ENCODE results near the gene SOX6.
"Not testable (repeated sequence)": the region's sequence is repeated elsewhere in the genome, so short reads cannot be mapped to it uniquely, and the experiment has no call there.

The SOX6 gene

DNA sequence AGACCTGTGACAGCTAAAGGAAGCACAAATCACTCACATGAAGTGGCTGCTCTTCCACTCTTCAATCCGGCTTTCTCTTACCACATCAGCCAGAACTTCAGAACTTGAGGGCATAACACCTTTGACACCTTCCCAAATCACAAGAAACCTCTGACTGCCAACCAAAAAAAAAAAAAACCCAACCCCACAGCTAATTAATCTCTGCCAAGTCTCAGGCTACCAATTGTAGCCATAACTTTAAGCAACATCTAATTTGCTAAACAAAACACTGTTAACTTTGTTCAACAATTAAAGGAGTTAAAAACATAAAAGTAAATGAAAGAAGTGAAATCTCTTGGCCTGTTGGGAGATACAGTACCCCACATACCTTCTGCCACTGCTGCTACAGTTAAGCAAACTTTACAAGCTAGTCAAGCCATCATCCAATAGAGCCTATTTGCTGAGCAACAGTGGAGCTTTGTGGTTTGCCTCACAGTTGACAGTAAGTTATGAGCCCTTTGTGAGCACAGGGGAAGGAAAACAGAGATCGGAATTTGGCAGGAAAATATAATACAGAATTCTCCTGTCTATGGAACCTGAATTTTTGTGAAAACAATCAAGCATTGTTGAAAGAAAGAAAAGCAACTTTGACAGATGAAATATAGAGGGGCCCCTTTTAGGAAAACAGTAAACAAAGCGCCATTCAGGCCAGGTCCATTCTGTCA is at the start of gene SOX6:
TSS of gene SOX6 (minus strand) at position 490 of the 704 bp plus-strand sequence. CDS start 15,298 bp downstream, outside the sequence.
- DNase-seq (ENCODE audit: low read depth in 3 of 3) = no peak

DNA sequence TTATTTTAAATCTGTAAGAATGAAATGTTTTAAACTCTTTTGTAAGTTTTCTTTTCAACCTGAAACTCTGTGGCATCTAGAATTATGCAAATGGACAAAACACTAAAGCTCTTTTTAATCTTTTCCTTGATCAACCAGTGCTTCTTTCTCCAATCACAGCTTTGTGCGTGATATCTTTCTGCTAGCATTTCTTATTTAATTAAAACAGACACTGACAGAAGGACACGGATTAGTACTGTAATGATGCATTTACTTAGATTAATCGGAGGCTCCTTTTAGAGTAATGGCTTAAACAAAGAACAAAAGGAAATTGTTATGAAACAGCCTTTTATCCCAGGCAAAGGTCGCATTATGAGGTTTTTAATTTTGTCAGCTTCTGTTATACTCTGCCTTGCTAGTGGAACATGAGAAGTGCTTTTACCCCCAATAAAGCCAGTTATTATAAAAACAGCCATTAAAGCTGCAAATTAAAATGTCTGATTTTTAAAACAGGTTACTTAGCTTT is 48.5 kb upstream of the SOX6 start:
- no peak for DNase-seq (ENCODE audit: low read depth in 3 of 3)

- DNase-seq (ENCODE audit: low read depth in 3 of 3) = no peak
These were observed 47.5 kb upstream of the SOX6 start for GRCh38 chr11:16403851-16404250.

DNA sequence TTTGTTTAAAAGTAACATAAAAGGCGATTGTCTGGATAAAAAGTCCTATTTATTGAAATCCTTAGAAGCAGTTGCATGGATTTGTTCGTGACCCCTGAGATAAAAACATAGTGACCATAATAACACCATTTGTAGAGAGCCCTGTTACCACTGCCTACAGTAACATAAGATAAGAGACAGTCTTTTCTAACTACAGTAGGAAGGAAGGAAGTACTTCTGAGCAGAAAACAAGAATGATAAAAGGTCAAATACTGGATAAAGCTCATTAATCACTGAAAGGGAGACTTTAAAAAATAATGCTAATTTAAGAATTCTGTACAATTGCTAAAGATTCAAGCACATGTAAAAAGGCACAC is 47.1 kb upstream of the SOX6 start:
- DNase-seq (ENCODE audit: low read depth in 3 of 3) = no peak

DNA sequence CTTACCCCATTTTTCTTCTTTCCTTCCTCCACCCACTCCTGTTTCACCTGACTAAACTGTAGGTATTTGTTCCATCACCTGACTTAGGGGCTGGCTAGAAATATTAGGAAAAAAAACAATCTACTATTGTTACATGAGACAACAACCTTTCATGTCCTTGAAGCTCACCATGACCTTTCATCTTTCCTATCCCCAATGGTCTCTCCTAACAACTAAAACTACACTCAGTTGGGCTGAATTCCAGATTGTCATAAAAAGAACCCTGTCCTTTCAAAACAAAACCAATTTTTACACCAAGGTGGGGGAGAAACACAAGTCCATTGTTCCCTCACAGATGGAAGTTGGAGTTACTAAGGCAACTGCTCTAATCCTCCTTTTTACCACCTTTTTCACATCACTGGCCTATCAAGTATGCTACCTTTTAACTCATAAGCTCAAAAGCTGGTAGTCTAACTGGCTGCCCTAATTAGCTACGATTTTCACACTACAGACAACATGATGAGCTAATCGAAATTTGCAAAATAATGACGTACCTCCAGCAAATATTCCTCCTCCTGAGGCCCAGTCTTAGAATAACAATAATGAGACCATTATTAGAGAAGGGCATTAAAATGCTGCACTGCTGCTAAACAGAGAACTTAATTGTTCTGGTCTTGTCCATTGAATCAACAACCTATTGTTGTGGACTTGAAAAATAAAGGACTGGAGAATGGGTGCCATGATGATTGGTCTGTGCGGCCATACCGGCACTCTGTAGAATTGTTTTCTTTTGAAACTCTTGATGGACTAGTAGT is 46.5 kb upstream of the SOX6 start:
- DNase-seq (ENCODE audit: low read depth in 3 of 3) = no peak

- DNase-seq (ENCODE audit: low read depth in 3 of 3) = no peak
These were observed 41.0 kb upstream of the SOX6 start for GRCh38 chr11:16397390-16397789.

DNA sequence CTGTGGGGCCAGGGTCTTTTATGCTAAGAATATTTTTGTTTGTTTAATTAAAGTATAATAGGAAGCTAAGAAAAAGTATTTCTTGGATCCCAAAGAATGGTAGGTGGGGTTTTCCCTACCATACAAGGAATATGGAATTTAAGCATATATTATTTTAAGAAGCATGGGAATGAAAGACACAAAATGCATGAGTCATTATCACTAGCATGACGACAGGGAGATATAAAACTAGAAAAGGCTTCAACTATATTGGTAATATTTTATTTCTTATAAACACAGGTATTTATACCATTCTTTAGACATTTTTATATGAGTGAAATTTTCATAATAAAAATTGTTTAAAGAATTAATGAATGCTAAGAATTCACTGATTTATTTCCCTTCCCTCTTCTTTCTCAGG is 39.3 kb upstream of the SOX6 start:
- no peak for DNase-seq (ENCODE audit: low read depth in 3 of 3)

DNA sequence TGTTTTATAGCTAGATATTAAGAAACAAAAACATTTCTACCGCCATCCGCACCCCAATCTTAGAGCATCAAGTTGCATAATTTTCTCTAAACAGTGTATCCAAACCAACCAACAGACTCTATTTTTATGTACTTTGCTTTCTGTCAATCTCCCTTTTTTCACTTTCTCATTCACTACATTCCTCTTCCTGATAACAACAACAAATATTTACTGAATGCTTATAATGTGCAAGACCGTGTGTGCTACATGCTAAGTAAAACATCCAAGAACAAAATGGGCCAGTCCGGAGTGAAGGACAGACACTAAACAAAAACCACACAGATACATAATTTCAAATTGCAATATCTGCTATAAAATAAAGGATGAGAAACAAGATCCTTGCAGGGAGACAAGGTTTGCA is 38.6 kb upstream of the SOX6 start:
- DNase-seq (ENCODE audit: low read depth in 3 of 3) = no peak

GRCh38 chr11:16393340-16393739 is 37.0 kb upstream of the SOX6 start:
- no peak for DNase-seq (ENCODE audit: low read depth in 3 of 3)

DNA sequence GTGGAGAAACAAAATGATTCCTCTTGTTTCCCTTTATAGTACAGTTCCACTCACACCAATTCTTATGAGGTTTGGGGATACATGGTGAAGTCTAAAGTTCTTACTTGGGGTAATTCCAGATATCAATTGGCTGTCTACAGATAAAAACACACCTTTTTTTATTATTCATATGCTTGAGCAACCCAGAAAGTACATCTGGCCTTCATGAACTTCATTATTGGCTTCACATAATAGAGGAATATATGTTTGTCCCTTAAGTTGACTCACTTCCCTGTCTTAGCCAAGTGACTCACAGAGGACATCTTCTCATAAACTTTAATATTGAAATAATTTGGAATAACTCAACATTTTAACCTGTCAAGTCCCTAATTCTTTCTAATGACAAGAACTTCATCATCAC is 36.3 kb upstream of the SOX6 start:
- DNase-seq (ENCODE audit: low read depth in 3 of 3) = no peak

DNA sequence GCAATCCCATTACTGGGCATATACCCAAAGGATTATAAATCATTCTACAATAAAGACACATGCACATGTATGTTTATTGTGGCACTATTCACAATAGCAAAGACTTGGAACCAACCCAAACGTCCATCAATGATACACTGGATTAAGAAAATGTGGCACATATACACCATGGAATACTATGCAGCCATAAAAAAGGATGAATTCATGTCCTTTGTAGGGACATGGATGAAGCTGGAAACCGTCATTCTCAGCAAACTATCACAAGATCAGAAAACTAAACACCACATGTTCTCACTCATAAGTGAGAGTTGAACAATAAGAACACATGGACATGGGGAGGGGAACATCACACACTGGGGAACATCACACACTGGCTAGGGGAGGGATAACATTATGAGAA is 34.5 kb upstream of the SOX6 start:
- DNase-seq (ENCODE audit: low read depth in 3 of 3) = not testable (repeated sequence)

DNA sequence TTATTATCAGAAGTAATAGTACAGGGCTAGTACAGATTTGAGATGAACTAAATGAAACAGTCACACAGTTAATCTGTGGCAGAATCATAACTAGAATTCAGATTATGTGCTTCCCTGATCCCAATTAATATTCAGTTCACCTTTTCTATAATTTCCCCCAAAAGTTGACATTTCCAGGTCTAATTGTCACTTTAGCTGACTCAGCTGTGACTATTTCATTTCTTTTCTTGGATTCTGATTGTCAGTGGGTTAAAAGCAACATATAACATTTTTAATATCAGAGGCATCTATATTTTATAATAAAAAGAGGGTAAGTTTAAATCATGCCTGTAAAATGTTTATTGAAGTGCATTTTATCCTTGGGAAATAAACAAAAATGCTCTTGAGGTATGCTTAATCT is 28.8 kb upstream of the SOX6 start:
- DNase-seq (ENCODE audit: low read depth in 3 of 3) = no peak

DNA sequence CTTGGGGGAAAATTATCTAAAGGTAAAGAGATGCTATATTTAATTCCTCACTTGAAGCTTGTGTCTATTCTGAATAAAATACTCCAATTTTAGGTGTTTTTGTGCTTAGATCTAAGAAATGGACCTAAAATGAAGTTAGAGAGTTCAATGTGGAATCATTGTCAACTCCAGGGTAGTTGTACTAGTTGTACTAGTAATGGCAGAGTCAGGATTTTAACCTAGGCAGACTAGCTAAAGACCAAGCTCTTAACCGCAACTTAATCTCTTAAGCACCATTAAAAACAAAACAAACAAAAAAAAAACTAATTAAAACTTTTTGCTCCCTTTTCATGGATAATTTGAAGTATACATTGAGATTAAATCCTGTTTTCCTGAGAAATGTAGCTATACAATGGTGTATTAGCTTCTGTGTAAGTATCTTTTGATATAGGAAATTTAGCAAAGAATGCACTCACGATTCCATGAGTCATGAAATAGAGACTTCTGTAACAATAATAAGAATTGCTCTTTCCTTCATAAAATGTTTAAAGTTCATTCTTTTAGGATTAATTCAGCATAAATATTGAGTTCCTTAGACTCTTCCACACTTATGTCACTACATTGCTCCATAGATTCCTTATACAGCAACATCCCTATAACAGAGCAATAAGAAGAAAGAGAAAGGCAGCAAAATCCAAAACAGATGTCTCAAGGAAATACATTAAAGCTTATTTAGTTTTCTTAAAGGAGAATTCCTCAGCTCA is 26.5 kb upstream of the SOX6 start:
- DNase-seq (ENCODE audit: low read depth in 3 of 3) = no peak

DNA sequence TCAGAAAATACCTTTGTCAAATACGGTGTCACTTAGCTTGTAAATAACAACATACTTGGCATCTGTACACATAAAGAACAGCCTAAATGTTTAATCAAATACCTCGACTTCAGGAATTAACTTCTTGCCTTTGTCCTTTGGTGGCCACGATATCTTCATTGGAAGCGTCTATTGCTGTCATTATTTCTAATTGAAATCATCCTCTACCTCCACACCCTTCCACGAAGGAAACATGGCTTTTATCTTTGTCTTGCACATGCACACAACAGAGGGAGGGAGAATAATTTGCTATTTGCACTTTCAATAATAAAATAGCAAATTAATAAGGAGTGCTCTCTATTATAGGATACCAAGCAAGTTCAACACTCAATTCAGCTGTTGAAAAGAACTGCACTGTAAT is 25.8 kb upstream of the SOX6 start:
- DNase-seq (ENCODE audit: low read depth in 3 of 3) = no peak

- no peak for DNase-seq (ENCODE audit: low read depth in 3 of 3)
These were observed 24.7 kb upstream of the SOX6 start for GRCh38 chr11:16380941-16381568.

- no peak for DNase-seq (ENCODE audit: low read depth in 3 of 3)
These were observed 22.6 kb upstream of the SOX6 start for GRCh38 chr11:16378906-16379305.

DNA sequence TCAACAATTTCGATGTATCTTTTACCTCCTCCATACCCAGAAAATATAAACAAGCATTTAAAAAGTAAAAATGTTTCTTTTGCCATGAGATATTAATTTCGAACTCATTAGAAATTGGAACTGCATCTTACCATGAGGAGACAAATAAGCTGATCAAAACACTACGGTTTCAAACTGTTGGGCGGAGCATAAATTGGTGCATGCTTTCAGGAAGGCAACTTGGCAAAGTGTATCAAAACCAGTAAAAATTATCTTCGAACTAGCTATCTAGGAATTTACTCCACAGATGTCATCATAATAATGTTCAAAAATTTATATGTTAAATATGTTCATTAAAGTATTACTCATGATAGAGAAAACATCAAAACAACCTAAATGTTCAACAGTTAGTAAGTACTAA is 21.4 kb upstream of the SOX6 start:
- no peak for DNase-seq (ENCODE audit: low read depth in 3 of 3)

- not testable (repeated sequence) for DNase-seq (ENCODE audit: low read depth in 3 of 3)
These were observed 19.3 kb upstream of the SOX6 start for GRCh38 chr11:16375664-16376063.

GRCh38 chr11:16373768-16374167 is 17.4 kb upstream of the SOX6 start:
- DNase-seq (ENCODE audit: low read depth in 3 of 3) = no peak

GRCh38 chr11:16372355-16372754 is 16.0 kb upstream of the SOX6 start:
- DNase-seq (ENCODE audit: low read depth in 3 of 3) = no peak

DNA sequence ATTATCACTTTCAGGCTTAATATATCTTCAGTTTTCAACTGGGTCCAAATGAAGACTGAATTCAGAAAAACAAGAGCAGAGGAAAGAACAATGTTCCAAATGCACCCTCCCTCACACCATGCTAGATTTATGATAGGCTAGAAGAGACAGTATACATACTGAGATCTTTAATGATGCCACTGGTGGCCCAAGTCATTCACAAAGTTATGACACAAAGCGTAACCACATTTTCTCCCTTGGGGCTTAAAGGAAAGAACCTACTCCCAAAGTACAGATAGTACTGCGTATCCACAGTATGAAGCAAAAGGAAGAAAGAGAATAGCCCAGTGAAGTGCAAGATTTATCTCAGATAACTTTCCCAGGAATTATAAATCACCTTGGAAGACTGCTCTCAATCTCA is 10.9 kb upstream of the SOX6 start:
- no peak for DNase-seq (ENCODE audit: low read depth in 3 of 3)

GRCh38 chr11:16365581-16366228 is 9.4 kb upstream of the SOX6 start:
- DNase-seq (ENCODE audit: low read depth in 3 of 3) = no peak

Measured in stimulated activated CD4-positive, alpha-beta T cell treated with anti-CD3 and anti-CD28 coated beads, TNF-alpha, amount 100 ng/mL, for 24 hours (primary cell).